ENCODE data around the gene AATF.

AATF gene

GRCh38 chr17:36929851-36930582 lies 18.7 kb upstream of the AATF start:
- no peak for DNase-seq (ENCODE audit: low read depth in 1 of 2, low spot score in 1 of 2)

DNA sequence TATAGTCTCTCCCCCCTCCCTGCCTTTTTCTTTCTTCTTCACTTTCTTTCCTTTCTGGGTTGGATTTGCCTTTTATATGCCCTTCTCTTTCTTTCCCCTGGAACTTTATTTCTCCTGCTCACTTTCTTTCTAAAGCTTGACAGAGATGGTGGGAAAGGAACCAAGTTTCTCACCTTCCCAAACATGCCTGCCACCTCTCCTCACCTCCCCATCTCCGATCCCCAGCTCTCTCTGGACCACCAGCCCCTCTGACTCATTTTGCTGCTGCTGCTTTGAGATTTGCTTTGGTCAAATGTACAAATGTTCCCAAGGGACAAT lies 18.2 kb upstream of the AATF start:
- DNase-seq (ENCODE audit: low read depth in 1 of 2, low spot score in 1 of 2) = no peak

GRCh38 chr17:36931096-36931696 lies 17.6 kb upstream of the AATF start:
- no peak for DNase-seq (ENCODE audit: low read depth in 1 of 2, low spot score in 1 of 2)

- no peak for DNase-seq (ENCODE audit: low read depth in 1 of 2, low spot score in 1 of 2)
These were observed 16.9 kb upstream of the AATF start for GRCh38 chr17:36931697-36932382.

DNA sequence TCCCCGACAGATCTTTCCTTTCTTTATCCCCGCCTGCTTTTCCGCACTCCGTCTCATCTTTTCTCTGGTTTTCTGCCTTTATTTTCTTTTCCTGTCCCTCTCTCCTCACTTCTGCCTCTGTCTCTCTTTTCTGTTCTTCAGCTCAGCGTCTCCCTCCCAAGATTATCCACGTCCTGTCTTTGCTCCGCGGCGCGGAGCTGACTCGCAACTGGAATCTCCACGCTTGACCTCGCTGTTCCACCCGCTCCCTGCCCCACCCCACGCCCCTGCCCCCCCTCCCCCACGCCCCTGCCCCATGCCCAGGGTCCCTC lies 16.4 kb upstream of the AATF start:
- no peak for DNase-seq (ENCODE audit: low read depth in 1 of 2, low spot score in 1 of 2)

GRCh38 chr17:36932694-36933511 lies 15.9 kb upstream of the AATF start:
- DNase-seq (ENCODE audit: low read depth in 1 of 2, low spot score in 1 of 2) = no peak

GRCh38 chr17:36933512-36934143 lies 15.1 kb upstream of the AATF start:
- DNase-seq (ENCODE audit: low read depth in 1 of 2, low spot score in 1 of 2) = no peak

DNA sequence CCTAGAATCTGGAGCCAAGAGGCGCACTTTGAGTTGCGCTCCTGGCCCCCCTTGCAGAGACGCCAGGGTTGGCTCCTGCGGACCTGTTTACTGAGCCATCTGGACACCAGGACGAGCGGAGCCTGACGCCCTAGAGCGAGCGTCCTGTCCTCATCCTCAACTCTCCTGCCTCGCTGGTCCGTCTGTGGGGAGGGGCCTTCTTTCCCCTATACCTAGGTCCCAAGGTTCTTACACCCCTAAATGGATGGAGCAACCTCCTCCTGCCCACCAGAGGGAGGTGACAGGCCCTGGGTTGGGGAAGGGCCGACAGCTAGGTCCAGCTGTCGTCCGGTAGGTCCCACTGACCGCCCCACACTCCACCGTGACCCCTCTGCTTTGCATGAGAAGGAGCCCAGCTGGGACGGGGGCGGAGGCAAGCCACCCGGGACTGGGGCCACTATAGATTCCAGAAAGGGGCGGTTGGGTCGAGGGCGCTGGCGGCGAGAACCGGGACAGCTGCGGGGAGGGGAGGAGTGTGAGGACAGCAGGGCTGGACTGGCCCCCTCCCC lies 14.5 kb upstream of the AATF start:
- no peak for DNase-seq (ENCODE audit: low read depth in 1 of 2, low spot score in 1 of 2)

DNA sequence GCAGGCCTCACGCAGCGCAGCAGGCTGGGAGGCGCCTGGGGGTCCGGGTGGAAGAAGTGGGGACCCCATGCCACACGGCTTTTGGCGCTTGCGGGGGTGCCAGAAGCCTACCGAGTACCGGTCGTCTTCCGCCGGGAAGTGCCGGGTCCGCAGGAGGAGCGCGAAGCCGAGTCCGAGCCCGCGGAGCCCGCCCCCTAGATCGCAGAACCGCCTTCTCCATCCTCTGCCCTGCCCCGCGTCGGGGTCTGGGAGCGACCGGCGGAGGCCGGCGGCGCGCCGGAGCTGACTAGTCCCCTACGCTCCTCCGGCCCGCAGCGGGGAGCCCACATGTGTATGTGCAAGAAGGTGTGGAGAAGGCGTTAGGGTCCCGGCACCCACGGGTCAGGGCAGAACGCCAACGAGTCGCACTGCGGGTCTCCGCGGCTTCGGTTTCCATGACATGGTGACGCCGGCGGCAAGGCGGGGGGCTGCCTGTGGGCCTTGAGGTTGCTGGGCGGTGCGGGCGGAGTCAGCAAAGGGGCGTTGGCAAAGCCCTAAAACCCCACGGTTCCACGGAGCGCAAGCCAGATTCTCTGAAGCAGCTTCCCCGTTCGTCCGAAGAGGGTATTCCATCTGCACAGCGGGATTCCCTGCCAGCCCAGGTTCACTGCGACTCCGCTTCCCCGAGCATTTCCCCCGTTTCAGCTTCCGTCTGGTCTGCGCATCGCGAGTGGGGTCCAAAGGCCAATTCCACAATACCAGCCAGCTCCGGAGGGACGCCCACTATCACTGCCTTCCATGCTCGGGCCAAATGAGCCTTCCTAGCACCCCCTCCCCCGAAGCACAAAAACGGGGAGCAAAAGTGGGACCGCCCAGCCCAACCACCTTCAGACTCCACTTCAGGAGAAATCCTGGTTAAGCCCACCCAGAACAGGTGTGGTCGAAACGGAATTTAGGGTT lies 13.8 kb upstream of the AATF start:
- DNase-seq (ENCODE audit: low read depth in 1 of 2, low spot score in 1 of 2) = no peak

GRCh38 chr17:36935671-36936454 lies 12.9 kb upstream of the AATF start:
- DNase-seq (ENCODE audit: low read depth in 1 of 2, low spot score in 1 of 2) = no peak

- no peak for DNase-seq (ENCODE audit: low read depth in 1 of 2, low spot score in 1 of 2)
These were observed 12.2 kb upstream of the AATF start for GRCh38 chr17:36936455-36937000.

GRCh38 chr17:36937001-36937958 lies 11.5 kb upstream of the AATF start, which contains the start of gene LHX1:
TSS of gene LHX1 (plus strand) at chr17:36937475. CDS start at chr17:36938198, 723 bp downstream.
- DNase-seq (ENCODE audit: low read depth in 1 of 2, low spot score in 1 of 2) = no peak

GRCh38 chr17:36937959-36938565 lies 10.7 kb upstream of the AATF start:
- no peak for DNase-seq (ENCODE audit: low read depth in 1 of 2, low spot score in 1 of 2)

DNA sequence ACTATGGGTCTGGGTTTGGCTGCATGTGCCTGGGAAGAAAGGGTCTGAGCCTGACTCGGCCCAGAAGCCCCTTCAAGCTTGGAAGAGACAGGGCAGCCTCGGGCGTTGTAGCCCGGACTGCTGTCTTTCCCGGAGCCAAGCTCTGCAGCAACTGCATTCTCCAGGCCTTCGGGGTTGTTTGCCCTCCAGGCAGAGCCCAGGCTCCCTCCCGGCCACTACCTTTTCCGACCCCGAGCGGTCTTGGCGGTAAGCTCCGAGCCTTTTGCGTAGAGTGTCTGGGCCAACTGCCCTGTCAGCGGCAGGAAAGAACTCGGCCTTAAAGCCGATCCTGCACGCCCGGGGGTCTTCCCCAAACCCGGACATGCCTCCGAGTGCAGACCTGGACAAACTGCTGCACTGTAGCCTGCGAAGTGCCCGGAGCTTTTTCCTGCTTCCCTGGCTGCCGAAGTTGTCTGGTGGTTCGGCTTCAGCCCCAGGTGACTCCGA lies 10.1 kb upstream of the AATF start:
- no peak for DNase-seq (ENCODE audit: low read depth in 1 of 2, low spot score in 1 of 2)

GRCh38 chr17:36939052-36939801 lies 9.5 kb upstream of the AATF start:
- DNase-seq (ENCODE audit: low read depth in 1 of 2, low spot score in 1 of 2) = no peak

- DNase-seq (ENCODE audit: low read depth in 1 of 2, low spot score in 1 of 2) = no peak
These were observed 8.9 kb upstream of the AATF start for GRCh38 chr17:36939802-36940312.
